HG02798 (cell line): ENCODE data around the gene PLOD1.
A peak's percentile ranks its signal among the peaks of the same experiment; 100 is the strongest.

Source experiments
- ATAC-seq: cut with Tn5 transposase; IDR thresholded peaks from one replicate; pipeline ENCODE4 v1.9.1; 2021; ENCODE audit warnings: mild to moderate bottlenecking; ENCODE audit not compliant: unreplicated experiment, poor library complexity

Gene PLOD1

GRCh38 chr1:11970441-11971185, 36.1 kb downstream of the PLOD1 start:
- no peak for ATAC-seq

- ATAC-seq = no peak
Observed at GRCh38 chr1:11977625-11978024, 43.1 kb downstream of the PLOD1 start.

- no peak for ATAC-seq
Observed at GRCh38 chr1:11978301-11978700, 43.8 kb downstream of the PLOD1 start.

GRCh38 chr1:11979028-11979850, 44.7 kb downstream of the PLOD1 start:
- ATAC-seq = no peak

- ATAC-seq = peak; percentile 94
Observed at GRCh38 chr1:11979851-11980675, 45.5 kb downstream of the PLOD1 start, which contains the start of gene MFN2. TSS of gene MFN2 (plus strand) at chr1:11980444. CDS start at chr1:11989169, 8,725 bp downstream.

GRCh38 chr1:11980676-11980972, 46.1 kb downstream of the PLOD1 start:
- ATAC-seq = no peak

GRCh38 chr1:11981378-11982009, 47.0 kb downstream of the PLOD1 start:
- no peak for ATAC-seq

GRCh38 chr1:11982010-11982392, 47.5 kb downstream of the PLOD1 start:
- no peak for ATAC-seq

- no peak for ATAC-seq
Observed at GRCh38 chr1:11984121-11984520, 49.6 kb downstream of the PLOD1 start.

GRCh38 chr1:11984576-11984975, 50.1 kb downstream of the PLOD1 start:
- ATAC-seq = no peak

- no peak for ATAC-seq
Observed at GRCh38 chr1:11985171-11985570, 50.7 kb downstream of the PLOD1 start.

- no peak for ATAC-seq
Observed at GRCh38 chr1:11985851-11986250, 51.3 kb downstream of the PLOD1 start.

- no peak for ATAC-seq
Observed at GRCh38 chr1:11989669-11990068, 55.2 kb downstream of the PLOD1 start.

GRCh38 chr1:11990303-11991032, 56.0 kb downstream of the PLOD1 start:
- no peak for ATAC-seq

GRCh38 chr1:11991969-11992676, 57.6 kb downstream of the PLOD1 start:
- no peak for ATAC-seq

GRCh38 chr1:11997081-11997850, 62.7 kb downstream of the PLOD1 start:
- no peak for ATAC-seq

- no peak for ATAC-seq
Observed at GRCh38 chr1:11998636-11999035, 64.1 kb downstream of the PLOD1 start.

- no peak for ATAC-seq
Observed at GRCh38 chr1:11999236-11999635, 64.7 kb downstream of the PLOD1 start.
